GM21619 (cell line): ENCODE measurements around the gene MIDN.

Experiments used
- ATAC-seq: cut with Tn5 transposase; IDR thresholded peaks from one replicate; pipeline ENCODE4 v1.9.1; 2021; ENCODE audit not compliant: unreplicated experiment

MIDN gene

DNA sequence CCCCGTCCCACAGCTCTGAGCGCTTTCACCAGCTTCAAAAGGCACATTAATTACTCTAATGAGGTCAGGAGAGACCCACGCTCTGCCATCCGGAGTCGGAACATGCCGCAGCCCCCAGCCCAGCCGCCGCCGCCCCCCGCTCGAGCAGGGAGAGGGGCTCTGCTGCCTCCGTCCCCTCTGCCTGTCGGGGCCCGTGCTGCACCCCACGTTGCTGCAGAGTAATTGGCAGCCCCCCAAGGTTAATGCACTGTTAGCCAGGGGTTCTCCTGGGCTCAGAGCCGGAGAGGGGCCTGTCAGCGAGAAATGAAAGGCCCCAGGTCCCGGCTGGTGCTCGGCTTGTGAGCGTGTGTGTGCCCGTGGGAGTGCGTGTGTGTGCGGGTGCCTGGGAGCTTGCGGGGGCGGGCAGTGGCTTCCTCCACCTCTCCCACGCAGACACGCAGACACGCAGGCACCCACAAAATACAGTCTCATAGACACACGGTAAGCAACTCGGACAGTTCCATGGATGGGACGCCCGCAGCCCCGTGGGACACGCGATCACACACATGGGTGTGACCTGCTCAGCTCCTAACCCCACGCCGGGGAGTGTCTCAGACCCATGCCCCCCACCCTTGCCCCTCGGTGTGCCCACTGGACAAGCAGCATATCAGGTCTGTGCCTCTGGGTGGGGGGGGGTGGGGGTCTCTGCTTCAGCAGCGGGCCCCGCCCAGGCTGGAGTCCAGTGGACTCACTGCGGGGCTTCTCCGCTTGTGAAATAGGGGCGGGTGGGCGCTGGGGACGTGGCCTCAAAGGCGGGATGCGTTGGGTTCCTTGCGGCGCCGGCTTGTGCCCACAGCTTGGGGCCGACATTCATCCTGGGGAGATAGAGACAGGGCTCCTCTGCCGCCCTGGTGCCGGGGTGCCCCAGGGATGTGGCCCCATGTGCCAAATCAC, 32.5 kb downstream of the MIDN start:
- ATAC-seq, result no peak

- no peak for ATAC-seq
Observed at GRCh38 chr19:1281569-1282287, 33.3 kb downstream of the MIDN start.

- ATAC-seq, result no peak
Observed at GRCh38 chr19:1282588-1283206, 34.3 kb downstream of the MIDN start.

DNA sequence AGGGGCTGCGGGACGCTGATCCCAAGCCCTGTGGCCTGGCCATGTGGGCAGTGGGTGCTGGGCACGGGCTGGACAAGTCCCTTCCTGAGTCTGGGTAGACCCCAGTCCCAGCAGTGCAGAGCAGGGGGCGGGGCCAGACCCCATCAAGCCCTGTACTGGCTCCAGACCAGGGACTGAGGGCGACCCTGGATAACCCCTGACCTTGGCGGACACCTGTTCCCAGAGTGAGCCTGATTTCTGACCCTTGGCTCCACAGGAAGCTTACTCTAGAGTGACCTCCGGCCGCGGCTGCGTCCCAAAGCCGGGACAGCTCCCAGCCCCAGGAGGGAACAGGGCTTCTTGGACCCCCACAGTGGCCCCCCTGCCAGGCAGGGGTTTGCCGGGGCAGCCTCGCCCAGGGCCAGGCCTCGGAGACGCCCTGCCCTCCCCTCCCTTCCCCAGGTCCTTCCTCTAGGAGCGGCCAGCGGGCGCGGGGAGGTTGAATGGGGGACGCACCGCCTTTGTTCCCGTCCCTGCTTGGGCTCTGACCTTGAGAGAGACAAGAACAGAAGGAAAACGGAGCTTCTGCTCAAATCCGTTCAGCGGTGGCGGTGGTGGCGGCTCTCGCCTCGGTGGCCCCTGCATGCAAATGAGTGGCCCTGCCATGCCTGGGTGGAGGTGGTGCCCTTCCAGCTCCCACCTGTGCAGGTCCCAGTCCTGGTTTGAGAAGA, 35.0 kb downstream of the MIDN start:
- ATAC-seq, result no peak

- ATAC-seq, result no peak
Observed at GRCh38 chr19:1283917-1284292, 35.5 kb downstream of the MIDN start.

GRCh38 chr19:1284293-1284978, 36.1 kb downstream of the MIDN start:
- ATAC-seq, result no peak

GRCh38 chr19:1284979-1285736, 36.8 kb downstream of the MIDN start:
- no peak for ATAC-seq

GRCh38 chr19:1285737-1286360, 37.5 kb downstream of the MIDN start, which contains the start of gene EFNA2:
EFNA2 (plus strand) TSS chr19:1285873; CDS start chr19:1286169, 296 bp downstream.
- no peak for ATAC-seq

DNA sequence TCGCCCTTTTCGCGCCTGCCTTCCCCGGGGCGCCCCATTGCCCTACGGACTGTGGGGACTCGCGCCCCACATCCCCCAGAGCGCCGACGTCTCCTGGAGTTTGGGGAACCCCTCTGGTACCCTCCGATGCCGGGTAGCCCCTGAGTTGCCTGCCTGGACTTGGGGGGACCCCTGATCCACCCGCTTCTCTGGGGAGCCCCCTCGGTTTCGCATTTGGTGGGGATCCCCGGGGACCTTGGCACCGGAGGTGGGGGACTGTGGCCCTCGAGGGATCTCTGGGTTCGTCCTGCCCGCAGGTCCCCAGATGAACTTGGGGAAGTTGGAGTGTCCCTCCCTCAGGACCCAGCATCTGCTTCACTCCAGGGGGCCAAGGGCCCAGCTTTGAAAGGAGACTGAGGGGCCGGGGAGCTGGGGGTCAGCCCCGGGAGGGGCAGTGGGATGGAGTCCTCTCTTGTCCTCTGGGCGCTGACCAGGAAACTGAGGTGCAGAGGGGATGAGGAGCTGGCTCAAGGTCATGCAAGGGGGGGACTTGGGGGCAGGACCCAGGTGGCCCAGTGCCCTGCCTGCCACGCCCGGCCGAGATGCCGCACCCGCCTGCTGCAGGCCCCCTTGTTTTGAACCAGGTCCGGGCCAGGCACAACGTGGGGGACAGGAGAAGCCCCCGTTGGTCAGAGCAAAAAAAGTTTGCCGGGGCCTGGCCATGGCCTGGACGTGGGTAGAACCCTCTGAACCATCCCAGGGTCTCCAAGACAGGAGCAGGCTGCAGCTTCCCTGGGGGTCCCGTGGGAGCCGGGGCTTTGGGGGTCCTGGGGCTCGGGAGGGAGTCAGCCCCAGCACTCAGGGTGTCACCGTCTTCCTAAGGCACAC, 38.3 kb downstream of the MIDN start:
- no peak for ATAC-seq

DNA sequence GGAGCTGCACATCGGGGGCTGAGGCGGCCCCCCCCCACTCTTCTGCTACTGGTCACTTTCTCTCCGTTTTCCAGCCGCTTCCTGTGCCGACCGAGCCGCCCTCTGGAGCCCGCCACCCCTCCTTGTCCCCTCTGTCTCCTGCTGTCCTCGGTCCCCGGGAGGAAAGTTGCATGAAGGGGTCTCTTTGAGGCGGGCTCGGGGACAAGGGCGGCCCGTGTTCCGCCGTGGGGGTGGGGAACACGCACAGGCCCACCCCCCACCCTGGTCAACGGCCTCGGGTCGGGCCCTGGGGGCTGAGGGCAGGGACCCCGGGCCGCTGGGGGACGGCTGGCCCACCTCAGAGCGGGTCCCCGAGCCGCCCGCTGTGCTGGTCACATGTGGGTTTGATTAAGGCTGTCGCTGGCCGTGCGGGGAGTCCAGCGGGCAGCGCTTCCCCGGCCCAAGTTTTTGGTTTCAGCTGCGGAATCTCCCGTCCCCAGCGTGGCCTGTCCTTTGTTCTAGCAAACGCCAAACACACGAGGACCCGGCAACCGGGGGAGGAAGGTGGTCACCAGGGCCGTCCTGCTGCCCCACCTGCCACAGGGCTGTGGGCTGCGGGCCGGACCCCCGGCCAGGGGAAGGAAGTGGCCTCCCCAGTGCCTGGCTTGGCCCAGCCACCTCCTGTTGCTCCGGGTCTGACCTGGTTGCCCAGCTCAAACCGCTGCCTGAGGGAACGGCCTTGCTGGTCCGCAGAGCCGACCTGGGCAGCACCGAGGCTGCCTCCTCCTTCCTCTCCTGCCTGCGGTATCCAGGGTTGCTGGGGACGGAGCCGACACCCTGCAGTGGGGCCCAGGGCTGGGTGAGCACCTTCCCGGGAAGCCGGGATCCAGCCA, 39.2 kb downstream of the MIDN start:
- ATAC-seq, result no peak

GRCh38 chr19:1288226-1288612, 39.8 kb downstream of the MIDN start:
- ATAC-seq, result no peak

- ATAC-seq, result no peak
Observed at GRCh38 chr19:1288833-1289685, 40.7 kb downstream of the MIDN start.

GRCh38 chr19:1289686-1290025, 41.3 kb downstream of the MIDN start:
- no peak for ATAC-seq

DNA sequence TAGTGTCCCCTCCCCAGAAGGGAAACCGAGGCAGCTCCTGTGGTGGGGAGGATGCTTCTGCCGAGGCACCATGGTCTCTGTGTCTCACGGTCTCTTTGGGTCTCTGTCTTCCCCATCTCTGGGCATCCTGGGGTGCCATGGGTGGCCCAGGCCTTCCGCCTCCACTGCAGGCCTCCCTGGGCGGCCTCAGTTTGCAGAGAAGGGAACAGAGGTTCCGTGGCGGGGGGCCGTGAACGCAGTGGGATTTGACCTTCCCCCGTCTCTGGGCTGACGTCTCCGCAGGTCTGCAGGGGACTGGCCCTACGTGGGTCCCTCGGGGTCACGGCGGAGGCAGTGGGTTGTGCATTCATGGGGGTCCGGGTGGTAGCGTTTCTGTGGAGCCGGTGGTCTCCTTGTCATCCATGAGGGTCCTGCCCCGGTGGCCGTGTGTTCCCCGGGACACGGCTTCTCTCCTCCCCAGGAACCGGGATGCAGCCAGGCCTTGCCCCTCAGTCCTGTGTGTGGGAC, 41.9 kb downstream of the MIDN start:
- ATAC-seq, result no peak

- no peak for ATAC-seq
Observed at GRCh38 chr19:1290703-1291651, 42.6 kb downstream of the MIDN start.
